GM23338 (cell line): ENCODE data around the gene FAF2. TPM values are rescaled to one million over a fixed set of nuclear protein-coding genes. Genes with fewer than 3 reads are reported as not detected.
A peak's percentile ranks its signal among the peaks of the same experiment; 100 is the strongest.

Experiments used
- ATAC-seq: fragments of 200-7000 bp; cut with Tn5 transposase; 3 replicates; pipeline ENCODE4 v1.9.1; 2020
- DNase-seq: peaks from one replicate; pipeline ENCODE4 v3.0.0-alpha.2; 2015; ENCODE audit warnings: low spot score
- H2AFZ ChIP-seq: fragments of 200-600 bp; sonication (generic); 2 replicates; pipeline ENCODE4 v1.8.0; 2016; ENCODE audit warnings: antibody characterized with exemption, mild to moderate bottlenecking, moderate library complexity
- H3F3A ChIP-seq: fragments of 200-600 bp; sonication (generic); replicated peaks from 2 replicates; pipeline ENCODE4 v1.8.0; 2017; ENCODE audit warnings: antibody characterized with exemption, mixed run types, low read depth
- H3K27ac ChIP-seq: fragments of 200-600 bp; sonication (generic); 2 replicates; pipeline ENCODE4 v1.6.1; 2016; ENCODE audit warnings: low read depth
- H3K27me3 ChIP-seq: fragments of 200-600 bp; sonication (generic); 2 replicates; pipeline ENCODE4 v1.8.0; 2016; ENCODE audit warnings: mild to moderate bottlenecking, mixed run types, moderate library complexity; ENCODE audit not compliant: insufficient read depth
- H3K36me3 ChIP-seq: fragments of 200-600 bp; sonication (generic); 2 replicates; pipeline ENCODE4 v1.8.0; 2016; ENCODE audit warnings: mild to moderate bottlenecking; ENCODE audit not compliant: insufficient read depth
- H3K4me1 ChIP-seq: fragments of 200-600 bp; sonication (generic); 2 replicates; pipeline ENCODE4 v1.8.0; 2016; ENCODE audit warnings: mild to moderate bottlenecking, moderate library complexity; ENCODE audit not compliant: insufficient read depth
- H3K4me2 ChIP-seq: fragments of 200-600 bp; sonication (generic); 2 replicates; pipeline ENCODE4 v1.7.1; 2017; ENCODE audit warnings: mixed run types
- H3K4me3 ChIP-seq: fragments of 200-600 bp; sonication (generic); 2 replicates; pipeline ENCODE4 v1.6.1; 2016; ENCODE audit warnings: mixed run types
- H3K79me2 ChIP-seq: fragments of 200-600 bp; sonication (generic); replicated peaks from 2 replicates; pipeline ENCODE4 v1.8.0; 2017; ENCODE audit warnings: mild to moderate bottlenecking; ENCODE audit not compliant: insufficient read depth
- H3K9me2 ChIP-seq: fragments of 200-600 bp; sonication (generic); 2 replicates; pipeline ENCODE4 v1.8.0; 2017; ENCODE audit not compliant: insufficient read depth
- H4K20me1 ChIP-seq: fragments of 200-600 bp; sonication (generic); replicated peaks from 2 replicates; pipeline ENCODE4 v1.8.0; 2017; ENCODE audit warnings: mild to moderate bottlenecking; ENCODE audit not compliant: insufficient read depth
- H3K27ac Mint-ChIP-seq: 2 replicates; pipeline ENCODE4 v1.8.0; 2020; ENCODE audit warnings: inconsistent platforms, mild to moderate bottlenecking, moderate library complexity, mixed read lengths
- H3K27me3 Mint-ChIP-seq: 3 replicates; pipeline ENCODE4 v1.8.0; 2022; ENCODE audit warnings: low read depth, mild to moderate bottlenecking, moderate library complexity, mixed read lengths, inconsistent platforms; ENCODE audit not compliant: insufficient read depth, poor library complexity
- H3K36me3 Mint-ChIP-seq: 3 replicates; pipeline ENCODE4 v1.8.0; 2021; ENCODE audit warnings: low read depth, mild to moderate bottlenecking, inconsistent platforms, moderate library complexity, mixed read lengths
- H3K4me1 Mint-ChIP-seq: 3 replicates; pipeline ENCODE4 v1.8.0; 2020; ENCODE audit warnings: mild to moderate bottlenecking, inconsistent platforms, mixed read lengths
- H3K4me3 Mint-ChIP-seq: 3 replicates; pipeline ENCODE4 v1.8.0; 2021; ENCODE audit warnings: moderate library complexity, mild to moderate bottlenecking, inconsistent platforms, mixed read lengths
- H3K9me3 Mint-ChIP-seq: 3 replicates; pipeline ENCODE4 v1.8.0; 2020; ENCODE audit warnings: moderate library complexity, mild to moderate bottlenecking, inconsistent platforms, mixed read lengths
- CREB1 ChIP-seq: fragments of 250-450 bp; sonication (Bioruptor Pico); IDR thresholded peaks from 2 replicates; pipeline ENCODE4 v1.5.0; 2020; ENCODE audit warnings: low read depth, mild to moderate bottlenecking, moderate library complexity
- CTCF ChIP-seq, 2 experiments: fragments of 200-600 bp in 1 of 2; sonication (generic) in 1 of 2; conservative IDR thresholded peaks; 2 replicates each; pipeline versions ENCODE4 v1.5.1 to v1.6.1; 2016 to 2017; ENCODE audit warnings: antibody characterized with exemption in 2 of 2, low read depth in 2 of 2, mild to moderate bottlenecking in 2 of 2, moderate library complexity in 1 of 2
- EZH2phosphoT487 ChIP-seq: fragments of 200-600 bp; sonication (generic); IDR thresholded peaks from one replicate; pipeline ENCODE4 v1.8.1; 2018; ENCODE audit warnings: antibody characterized with exemption; ENCODE audit not compliant: unreplicated experiment
- POLR2AphosphoS5 ChIP-seq: IDR thresholded peaks from 2 replicates; pipeline ENCODE4 v1.6.1; 2016; ENCODE audit warnings: antibody characterized with exemption, low read depth
- REST ChIP-seq: IDR thresholded peaks from one replicate; pipeline ENCODE4 v1.6.1; 2018; ENCODE audit warnings: antibody characterized with exemption; ENCODE audit not compliant: unreplicated experiment
- STAT1 ChIP-seq: IDR thresholded peaks from one replicate; pipeline ENCODE4 v1.6.1; 2016; ENCODE audit warnings: antibody characterized with exemption; ENCODE audit not compliant: unreplicated experiment
- ZNF331 ChIP-seq: fragments of 250-450 bp; sonication (Bioruptor Pico); IDR thresholded peaks from 2 replicates; pipeline ENCODE4 v1.5.0; 2020; ENCODE audit warnings: low read depth, mild to moderate bottlenecking, moderate library complexity
- ZNF462 ChIP-seq: fragments of 250-450 bp; sonication (Bioruptor Pico); IDR thresholded peaks from 2 replicates; pipeline ENCODE4 v1.5.0; 2020; ENCODE audit warnings: mild to moderate bottlenecking, moderate library complexity
- polyA plus RNA-seq: library from polyadenylated mRNA; unstranded; fragments of >200 nt; fragmentation: Nextera tagmentation; extraction: Ambion mirVana; gene quantifications from 2 replicates; pipeline ENCODE4 v1.2.1, GENCODE V29; 2016
- total RNA-seq: library from RNA; depleted of rRNA; stranded (reverse); fragments of >200 nt; shearing (Covaris generic); gene quantifications from 2 replicates; pipeline ENCODE4 v1.2.3, GENCODE V29; 2014

FAF2 gene
- total and polyA plus RNA-seq, 2 experiments from 2014 or later = 32.8 to 37.6 TPM

- no peak; a peak in 1 of 4 replicates for TF ChIP-seq CTCF (conservative IDR thresholded peaks at IDR 0.05; ENCODE audit: low read depth in 2 of 2)
- no peak for TF ChIP-seq ZNF331 (CRISPR knock-in tag)
- TF ChIP-seq CREB1 (CRISPR knock-in tag) = no peak
- TF ChIP-seq POLR2AphosphoS5 = no peak
Measured at GRCh38 chr5:176533894-176534611, 85.9 kb downstream of the FAF2 start (continued).

GRCh38 chr5:176534640-176535039, 86.5 kb downstream of the FAF2 start:
- peak overlapping the region; percentile 98 for H3K4me2 ChIP-seq
- no peaks in the 10 kb centered on the region for H3K27me3 ChIP-seq
- H4K20me1 ChIP-seq = peaks cover 26% of the 10 kb centered on the region
- peaks cover 24% of the 10 kb centered on the region for H3K4me1 ChIP-seq
- H3K9me2 ChIP-seq = no peaks in the 10 kb centered on the region
- TF ChIP-seq EZH2phosphoT487 = no peak
- no peak for TF ChIP-seq ZNF331 (CRISPR knock-in tag)
- no peak for TF ChIP-seq ZNF462
- TF ChIP-seq STAT1 = no peak
- TF ChIP-seq REST = no peak
- DNase-seq (no peak), ATAC-seq (no peak)
- peaks cover 52% of the 10 kb centered on the region for H3K79me2 ChIP-seq
- Mint-ChIP-seq H3K4me1 (peaks cover 34% of the 10 kb centered on the region), H3K4me3 (peak overlapping the region; percentile 99), H3K27me3 (peaks cover 22% of the 10 kb centered on the region), H3K9me3 (peaks cover 2% of the 10 kb centered on the region; the same call in 1 of the 3 replicates), H3K27ac (peak overlapping the region; percentile 61), H3K36me3 (peaks cover 45% of the 10 kb centered on the region)
- H2AFZ ChIP-seq = no peak overlapping the region
- 0 out of 2 replicates have a peak, but pooled peaks cover 7% of the 10 kb centered on the region for H3F3A ChIP-seq
- H3K4me3 ChIP-seq = peak overlapping the region; percentile 74
- peaks cover 5% of the 10 kb centered on the region; the same call in 1 of the 2 replicates for H3K36me3 ChIP-seq
- no peak overlapping the region for H3K27ac ChIP-seq
